ENCODE results near the gene RNF215. TPM values are rescaled to one million over a fixed set of nuclear protein-coding genes. Genes with fewer than 3 reads are reported as not detected.

Gene RNF215
- total and polyA plus RNA-seq, 2 of the 13 experiments (the other 11 are each of a cell fraction or from before 2014, with no cell fraction given) = 5.3 to 6.1 TPM

DNA sequence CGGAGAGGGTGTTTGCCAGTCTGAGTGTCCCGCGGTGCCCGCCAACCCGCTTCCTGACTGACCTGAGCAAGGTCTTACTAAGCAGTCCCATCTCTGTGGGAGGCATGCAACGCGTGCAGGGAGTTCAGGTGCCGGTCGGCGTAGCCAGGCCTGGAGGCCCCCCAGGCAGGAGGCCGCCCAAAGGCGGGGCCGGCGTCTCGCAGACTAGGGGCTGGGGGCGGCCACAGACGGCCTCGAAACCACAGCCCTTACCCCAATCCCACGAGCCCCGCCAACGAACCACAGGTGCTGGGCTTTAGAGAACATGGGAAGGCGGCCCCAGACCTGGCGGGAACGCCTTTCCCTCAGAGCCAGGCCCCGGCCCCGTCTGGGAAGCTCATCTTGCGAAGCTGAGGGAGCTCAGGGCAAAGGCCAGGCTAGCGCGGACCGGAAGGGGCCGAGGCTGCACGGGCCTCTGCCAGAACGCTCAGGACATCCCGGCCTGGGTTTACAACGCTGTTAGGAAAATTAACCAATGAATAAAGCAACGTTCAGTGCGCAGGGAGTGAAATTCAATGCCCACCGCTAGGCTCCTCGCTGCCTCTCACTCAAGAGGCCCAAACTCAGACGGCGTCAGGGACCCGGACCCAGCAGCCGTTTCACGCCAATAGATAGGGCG lies 36.2 kb upstream of the RNF215 start (continued):
- TF ChIP-seq, protein P1, sequence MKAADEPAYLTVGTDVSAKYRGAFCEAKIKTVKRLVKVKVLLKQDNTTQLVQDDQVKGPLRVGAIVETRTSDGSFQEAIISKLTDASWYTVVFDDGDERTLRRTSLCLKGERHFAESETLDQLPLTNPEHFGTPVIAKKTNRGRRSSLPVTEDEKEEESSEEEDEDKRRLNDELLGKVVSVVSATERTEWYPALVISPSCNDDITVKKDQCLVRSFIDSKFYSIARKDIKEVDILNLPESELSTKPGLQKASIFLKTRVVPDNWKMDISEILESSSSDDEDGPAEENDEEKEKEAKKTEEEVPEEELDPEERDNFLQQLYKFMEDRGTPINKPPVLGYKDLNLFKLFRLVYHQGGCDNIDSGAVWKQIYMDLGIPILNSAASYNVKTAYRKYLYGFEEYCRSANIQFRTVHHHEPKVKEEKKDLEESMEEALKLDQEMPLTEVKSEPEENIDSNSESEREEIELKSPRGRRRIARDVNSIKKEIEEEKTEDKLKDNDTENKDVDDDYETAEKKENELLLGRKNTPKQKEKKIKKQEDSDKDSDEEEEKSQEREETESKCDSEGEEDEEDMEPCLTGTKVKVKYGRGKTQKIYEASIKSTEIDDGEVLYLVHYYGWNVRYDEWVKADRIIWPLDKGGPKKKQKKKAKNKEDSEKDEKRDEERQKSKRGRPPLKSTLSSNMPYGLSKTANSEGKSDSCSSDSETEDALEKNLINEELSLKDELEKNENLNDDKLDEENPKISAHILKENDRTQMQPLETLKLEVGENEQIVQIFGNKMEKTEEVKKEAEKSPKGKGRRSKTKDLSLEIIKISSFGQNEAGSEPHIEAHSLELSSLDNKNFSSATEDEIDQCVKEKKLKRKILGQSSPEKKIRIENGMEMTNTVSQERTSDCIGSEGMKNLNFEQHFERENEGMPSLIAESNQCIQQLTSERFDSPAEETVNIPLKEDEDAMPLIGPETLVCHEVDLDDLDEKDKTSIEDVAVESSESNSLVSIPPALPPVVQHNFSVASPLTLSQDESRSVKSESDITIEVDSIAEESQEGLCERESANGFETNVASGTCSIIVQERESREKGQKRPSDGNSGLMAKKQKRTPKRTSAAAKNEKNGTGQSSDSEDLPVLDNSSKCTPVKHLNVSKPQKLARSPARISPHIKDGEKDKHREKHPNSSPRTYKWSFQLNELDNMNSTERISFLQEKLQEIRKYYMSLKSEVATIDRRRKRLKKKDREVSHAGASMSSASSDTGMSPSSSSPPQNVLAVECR (CRISPR knock-in tag; IDR thresholded peaks at IDR 0.05; ENCODE audit: borderline replicate concordance) = peak; percentile 68
- TF ChIP-seq, protein P2, sequence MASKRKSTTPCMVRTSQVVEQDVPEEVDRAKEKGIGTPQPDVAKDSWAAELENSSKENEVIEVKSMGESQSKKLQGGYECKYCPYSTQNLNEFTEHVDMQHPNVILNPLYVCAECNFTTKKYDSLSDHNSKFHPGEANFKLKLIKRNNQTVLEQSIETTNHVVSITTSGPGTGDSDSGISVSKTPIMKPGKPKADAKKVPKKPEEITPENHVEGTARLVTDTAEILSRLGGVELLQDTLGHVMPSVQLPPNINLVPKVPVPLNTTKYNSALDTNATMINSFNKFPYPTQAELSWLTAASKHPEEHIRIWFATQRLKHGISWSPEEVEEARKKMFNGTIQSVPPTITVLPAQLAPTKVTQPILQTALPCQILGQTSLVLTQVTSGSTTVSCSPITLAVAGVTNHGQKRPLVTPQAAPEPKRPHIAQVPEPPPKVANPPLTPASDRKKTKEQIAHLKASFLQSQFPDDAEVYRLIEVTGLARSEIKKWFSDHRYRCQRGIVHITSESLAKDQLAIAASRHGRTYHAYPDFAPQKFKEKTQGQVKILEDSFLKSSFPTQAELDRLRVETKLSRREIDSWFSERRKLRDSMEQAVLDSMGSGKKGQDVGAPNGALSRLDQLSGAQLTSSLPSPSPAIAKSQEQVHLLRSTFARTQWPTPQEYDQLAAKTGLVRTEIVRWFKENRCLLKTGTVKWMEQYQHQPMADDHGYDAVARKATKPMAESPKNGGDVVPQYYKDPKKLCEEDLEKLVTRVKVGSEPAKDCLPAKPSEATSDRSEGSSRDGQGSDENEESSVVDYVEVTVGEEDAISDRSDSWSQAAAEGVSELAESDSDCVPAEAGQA (IDR thresholded peaks at IDR 0.05; ENCODE audit: low read depth) = no peak
- TF ChIP-seq, protein P2 (CRISPR knock-in tag; IDR thresholded peaks at IDR 0.05; ENCODE audit: borderline replicate concordance) = peak; percentile 82; the same call in 1 of the 2 replicates
- no peak for TF ChIP-seq HNRNPUL1 (IDR thresholded peaks at IDR 0.05; ENCODE audit: low read depth, low read length)
- no peak for TF ChIP-seq HMG20A (CRISPR knock-in tag; IDR thresholded peaks at IDR 0.05; ENCODE audit: borderline replicate concordance)
- TF ChIP-seq SOX5 (CRISPR knock-in tag; IDR thresholded peaks at IDR 0.05; ENCODE audit: borderline replicate concordance) = 0 out of 2 replicates have a peak, but pooled peaks have one; percentile 4
- TF ChIP-seq RFX5 (IDR thresholded peaks at IDR 0.05; ENCODE audit: low read depth, low read length) = no peak
- TF ChIP-seq ZNF33B (CRISPR knock-in tag; IDR thresholded peaks at IDR 0.05) = peak; percentile 69; the same call in 1 of the 2 replicates
- no peak for TF ChIP-seq SMAD1 (CRISPR knock-in tag; IDR thresholded peaks at IDR 0.05; ENCODE audit: borderline replicate concordance, low read depth)
- peak; percentile 81 for TF ChIP-seq YEATS4 (CRISPR knock-in tag; IDR thresholded peaks at IDR 0.05; ENCODE audit: borderline replicate concordance)
- TF ChIP-seq, protein P3, sequence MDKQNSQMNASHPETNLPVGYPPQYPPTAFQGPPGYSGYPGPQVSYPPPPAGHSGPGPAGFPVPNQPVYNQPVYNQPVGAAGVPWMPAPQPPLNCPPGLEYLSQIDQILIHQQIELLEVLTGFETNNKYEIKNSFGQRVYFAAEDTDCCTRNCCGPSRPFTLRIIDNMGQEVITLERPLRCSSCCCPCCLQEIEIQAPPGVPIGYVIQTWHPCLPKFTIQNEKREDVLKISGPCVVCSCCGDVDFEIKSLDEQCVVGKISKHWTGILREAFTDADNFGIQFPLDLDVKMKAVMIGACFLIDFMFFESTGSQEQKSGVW (CRISPR knock-in tag; IDR thresholded peaks at IDR 0.05; ENCODE audit: borderline replicate concordance) = no peak
- TF ChIP-seq RFXAP (CRISPR knock-in tag; IDR thresholded peaks at IDR 0.05; ENCODE audit: borderline replicate concordance) = 0 out of 2 replicates have a peak, but pooled peaks have one; percentile 39
- TF ChIP-seq FOXC1 (CRISPR knock-in tag; IDR thresholded peaks at IDR 0.05; ENCODE audit: borderline replicate concordance) = peak; percentile 90
- TF ChIP-seq ZNF766 (CRISPR knock-in tag; IDR thresholded peaks at IDR 0.05; ENCODE audit: borderline replicate concordance) = 0 out of 2 replicates have a peak, but pooled peaks have one; percentile 25
- TF ChIP-seq, protein P4, sequence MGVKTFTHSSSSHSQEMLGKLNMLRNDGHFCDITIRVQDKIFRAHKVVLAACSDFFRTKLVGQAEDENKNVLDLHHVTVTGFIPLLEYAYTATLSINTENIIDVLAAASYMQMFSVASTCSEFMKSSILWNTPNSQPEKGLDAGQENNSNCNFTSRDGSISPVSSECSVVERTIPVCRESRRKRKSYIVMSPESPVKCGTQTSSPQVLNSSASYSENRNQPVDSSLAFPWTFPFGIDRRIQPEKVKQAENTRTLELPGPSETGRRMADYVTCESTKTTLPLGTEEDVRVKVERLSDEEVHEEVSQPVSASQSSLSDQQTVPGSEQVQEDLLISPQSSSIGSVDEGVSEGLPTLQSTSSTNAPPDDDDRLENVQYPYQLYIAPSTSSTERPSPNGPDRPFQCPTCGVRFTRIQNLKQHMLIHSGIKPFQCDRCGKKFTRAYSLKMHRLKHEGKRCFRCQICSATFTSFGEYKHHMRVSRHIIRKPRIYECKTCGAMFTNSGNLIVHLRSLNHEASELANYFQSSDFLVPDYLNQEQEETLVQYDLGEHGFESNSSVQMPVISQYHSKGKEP (CRISPR knock-in tag; IDR thresholded peaks at IDR 0.05) = no peak; the same call in 1 of the 2 replicates
- TF ChIP-seq ZNF431 (CRISPR knock-in tag; IDR thresholded peaks at IDR 0.05; ENCODE audit: borderline replicate concordance, low read depth) = no peak
